Ascending aorta (tissue), 2 donors: ENCODE results near the gene KRCC1. TPM values are rescaled to one million over a fixed set of nuclear protein-coding genes. Genes with fewer than 3 reads are reported as not detected.

Experiments used
- DNase-seq, 2 donors: peaks; one replicate each; pipeline ENCODE4 v3.0.0-alpha.2; 2019; ENCODE audit warnings: low spot score in 2 of 2
- H3K27ac ChIP-seq, 2 donors: fragments of 200-600 bp; sonication (generic); one replicate each; pipeline ENCODE4 v1.5.1; 2016 to 2017; ENCODE audit warnings: mild to moderate bottlenecking in 1 of 2
- H3K27me3 ChIP-seq: fragments of 200-600 bp; sonication (generic); one replicate; pipeline ENCODE4 v1.5.1; 2017
- H3K36me3 ChIP-seq, 2 donors: fragments of 200-600 bp; sonication (generic); one replicate each; pipeline ENCODE4 v1.5.1; 2016
- H3K4me1 ChIP-seq, 2 donors: fragments of 200-600 bp; sonication (generic); one replicate each; pipeline ENCODE4 v1.5.1; 2016 to 2017; ENCODE audit warnings: mild to moderate bottlenecking in 1 of 2
- H3K4me3 ChIP-seq, 2 donors: fragments of 200-600 bp; sonication (generic); one replicate each; pipeline ENCODE4 v1.5.1; 2016 to 2017; ENCODE audit warnings: mild to moderate bottlenecking in 1 of 2
- H3K9me3 ChIP-seq, 2 donors: fragments of 200-600 bp; sonication (generic); one replicate each; pipeline ENCODE4 v1.5.1; 2016
- CTCF ChIP-seq, 3 experiments: fragments of 200-600 bp in 2 of 3; fragments of 450-650 bp in 1 of 3; sonication (generic) in 2 of 3; IDR thresholded peaks; one replicate each; pipeline ENCODE4 v1.5.1; 2016 to 2019; ENCODE audit warnings: antibody characterized with exemption in 3 of 3, mild to moderate bottlenecking in 1 of 3, moderate library complexity in 1 of 3
- intact Hi-C: fragments of 100-400 bp; cut with DNase I; formaldehyde crosslinking; loops from one replicate; pipeline ENCODE4 v1.15.1; 2023
- total RNA-seq: library from RNA; depleted of rRNA; stranded (reverse); fragments of >200 nt; gene quantifications from one replicate; pipeline ENCODE4 v1.1.0, GENCODE V29; 2016

Gene KRCC1
- total RNA-seq, 1 donor from 2014 or later: 3.1 TPM

DNA sequence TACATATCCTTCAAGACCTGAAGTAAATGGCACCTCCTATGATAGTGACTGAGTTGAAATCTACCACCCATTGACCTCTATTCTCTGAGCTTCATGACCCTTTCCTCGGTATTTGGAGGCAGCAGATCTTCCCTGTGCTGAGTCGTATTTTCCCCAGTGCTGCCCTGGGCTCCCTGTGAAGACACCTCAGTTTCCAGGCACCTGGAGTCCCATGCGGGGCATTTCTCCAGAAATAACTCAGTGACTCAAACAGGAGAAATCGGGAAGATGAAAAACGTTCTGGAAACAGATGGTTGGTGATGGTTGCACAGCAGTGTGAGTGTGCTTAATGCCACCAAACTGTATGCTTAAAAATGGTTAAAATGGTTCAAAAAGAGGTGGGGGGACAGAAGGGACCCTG lies 30.0 kb upstream of the KRCC1 start:
- no peak overlapping the region for H3K27ac ChIP-seq
- no peaks in the 10 kb centered on the region for H3K27me3 ChIP-seq
- no peak overlapping the region for H3K4me3 ChIP-seq
- no peak for TF ChIP-seq CTCF (IDR thresholded peaks at IDR 0.05)
- H3K9me3 ChIP-seq: no peaks in the 10 kb centered on the region
- H3K36me3 ChIP-seq: no peaks in the 10 kb centered on the region
- H3K4me1 ChIP-seq: no peaks in the 10 kb centered on the region
- intact Hi-C loops: no loop called here
- no peak for DNase-seq

GRCh38 chr2:88085099-88085498 lies 29.5 kb upstream of the KRCC1 start:
- Histone ChIP-seq H3K27me3 (no peaks in the 10 kb centered on the region), H3K36me3 (no peaks in the 10 kb centered on the region), H3K4me3 (no peak overlapping the region), H3K27ac (no peak overlapping the region), H3K9me3 (no peaks in the 10 kb centered on the region), H3K4me1 (no peaks in the 10 kb centered on the region)
- intact Hi-C loops: no loop called here
- TF ChIP-seq CTCF (IDR thresholded peaks at IDR 0.05): no peak
- no peak for DNase-seq

DNA sequence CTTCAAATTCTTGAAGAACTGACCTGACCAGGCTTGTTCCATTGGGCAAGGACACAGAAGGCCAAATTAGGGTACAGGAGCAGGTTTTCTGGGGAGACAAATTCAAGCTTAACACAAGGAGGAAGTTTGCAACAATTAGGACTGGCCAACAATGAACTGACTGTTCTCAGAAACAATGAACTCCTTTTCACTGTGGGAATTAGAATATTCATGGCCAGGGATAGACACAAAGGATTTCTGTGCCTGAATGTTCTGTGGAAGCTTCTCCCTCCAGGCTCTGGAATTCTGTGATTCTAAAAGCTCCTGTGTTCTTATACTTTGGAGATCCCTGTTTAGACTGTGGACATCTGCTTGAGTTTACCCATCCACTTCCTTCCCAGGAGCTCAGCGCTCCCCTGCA lies 27.2 kb upstream of the KRCC1 start:
- DNase-seq: no peak
- TF ChIP-seq CTCF (IDR thresholded peaks at IDR 0.05): no peak
- Histone ChIP-seq H3K27me3 (no peaks in the 10 kb centered on the region), H3K4me3 (no peak overlapping the region), H3K27ac (no peak overlapping the region), H3K36me3 (no peaks in the 10 kb centered on the region), H3K9me3 (no peaks in the 10 kb centered on the region), H3K4me1 (no peaks in the 10 kb centered on the region)
- intact Hi-C loops: no loop called here

DNA sequence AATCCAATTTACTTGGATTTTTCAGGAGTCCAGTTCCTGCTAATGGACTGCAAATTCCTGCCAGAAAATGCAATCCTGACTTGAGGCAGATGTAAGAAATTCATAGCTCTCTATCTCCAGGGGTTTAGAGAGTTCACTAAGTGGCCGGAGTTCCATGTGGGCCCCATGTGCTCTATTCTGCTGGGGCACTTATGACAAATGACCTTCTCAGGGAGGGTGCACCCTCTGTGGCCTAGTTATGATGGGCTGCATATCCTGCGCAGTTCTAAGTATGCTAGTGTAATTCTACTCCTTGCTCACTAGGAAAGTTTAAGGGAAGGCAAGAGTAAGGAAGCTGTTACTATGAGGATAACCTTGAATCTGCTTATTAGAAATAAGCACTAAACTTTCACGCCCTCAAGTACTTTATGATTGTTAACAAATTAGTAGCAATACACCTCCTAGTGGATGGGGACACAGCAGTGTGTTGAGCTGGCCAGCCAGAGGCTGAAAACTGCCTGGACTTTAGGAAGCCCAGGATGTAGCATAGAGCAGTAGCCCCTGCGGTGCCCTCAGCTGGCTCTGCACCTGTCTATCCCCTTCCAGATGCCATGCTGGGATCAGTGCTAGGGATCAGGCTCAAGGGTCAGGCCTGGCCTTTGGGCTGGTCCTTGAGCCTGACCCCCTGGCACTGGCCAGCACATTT lies 26.5 kb upstream of the KRCC1 start:
- no peak for TF ChIP-seq CTCF (IDR thresholded peaks at IDR 0.05)
- H3K27ac ChIP-seq: no peak overlapping the region
- no peaks in the 10 kb centered on the region for H3K36me3 ChIP-seq
- H3K4me1 ChIP-seq: no peaks in the 10 kb centered on the region
- intact Hi-C loops: no loop called here
- DNase-seq: no peak
- no peaks in the 10 kb centered on the region for H3K27me3 ChIP-seq
- no peaks in the 10 kb centered on the region for H3K9me3 ChIP-seq
- no peak overlapping the region for H3K4me3 ChIP-seq

DNA sequence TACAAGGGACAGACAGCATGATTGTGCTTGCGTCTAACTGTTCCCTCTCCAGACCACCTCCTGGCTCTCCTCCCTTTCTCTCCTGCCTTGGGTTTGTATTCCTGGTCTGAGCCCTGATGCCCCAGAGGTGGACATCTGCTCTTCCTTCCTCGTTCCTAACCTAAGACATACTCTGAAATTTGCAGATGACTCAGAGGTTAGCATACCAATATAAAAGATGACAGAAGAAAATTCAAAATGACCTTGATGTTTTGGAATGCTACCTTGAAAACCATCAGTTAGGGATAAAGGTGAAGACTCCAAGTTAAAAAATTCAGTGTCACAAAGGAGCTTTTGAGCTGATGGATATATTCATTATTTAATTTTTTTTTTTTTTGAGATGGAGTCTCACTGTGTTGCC lies 25.0 kb upstream of the KRCC1 start:
- Histone ChIP-seq H3K36me3 (no peaks in the 10 kb centered on the region), H3K4me1 (no peaks in the 10 kb centered on the region), H3K27me3 (no peaks in the 10 kb centered on the region), H3K27ac (no peak overlapping the region), H3K9me3 (no peaks in the 10 kb centered on the region), H3K4me3 (no peak overlapping the region)
- no peak for TF ChIP-seq CTCF (IDR thresholded peaks at IDR 0.05)
- intact Hi-C loops: no loop called here
- no peak for DNase-seq
